ENCODE results near the gene TMEM54. TPM values are rescaled to one million over a fixed set of nuclear protein-coding genes. Genes with fewer than 3 reads are reported as not detected.

TMEM54 gene
- total RNA-seq, 1 donor from 2014 or later: 6.1 TPM

- DNase-seq (ENCODE audit: low spot score) (peak; percentile 76), ATAC-seq (peak; percentile 86)
These were observed 5.6 kb downstream of the TMEM54 start for GRCh38 chr1:32895325-32896215.

GRCh38 chr1:32894681-32895080 lies 6.5 kb downstream of the TMEM54 start:
- DNase-seq (ENCODE audit: low spot score): no peak
- ATAC-seq: no peak

GRCh38 chr1:32894019-32894600 lies 7.1 kb downstream of the TMEM54 start:
- ATAC-seq (no peak), DNase-seq (ENCODE audit: low spot score) (no peak)

- no peak for DNase-seq (ENCODE audit: low spot score)
- peak; percentile 20 for ATAC-seq
These were observed 7.8 kb downstream of the TMEM54 start for GRCh38 chr1:32893198-32894018.

- no peak for DNase-seq (ENCODE audit: low spot score)
These were observed 8.6 kb downstream of the TMEM54 start for GRCh38 chr1:32892368-32893197.

GRCh38 chr1:32891630-32892029 lies 9.6 kb downstream of the TMEM54 start:
- ATAC-seq: no peak

More at GRCh38 chr1:32892368-32893197, 8.6 kb downstream of the TMEM54 start:
- ATAC-seq: no peak

GRCh38 chr1:32891241-32891570 lies 10.0 kb downstream of the TMEM54 start:
- no peak for DNase-seq (ENCODE audit: low spot score)
- ATAC-seq: no peak

More at GRCh38 chr1:32891630-32892029, 9.6 kb downstream of the TMEM54 start:
- no peak for DNase-seq (ENCODE audit: low spot score)

GRCh38 chr1:32890516-32891240 lies 10.5 kb downstream of the TMEM54 start:
- DNase-seq (ENCODE audit: low spot score) (no peak), ATAC-seq (no peak)

GRCh38 chr1:32889731-32890278 lies 11.4 kb downstream of the TMEM54 start:
- no peak for ATAC-seq
- DNase-seq (ENCODE audit: low spot score): no peak

GRCh38 chr1:32888677-32889420 lies 12.3 kb downstream of the TMEM54 start:
- DNase-seq (ENCODE audit: low spot score) (no peak), ATAC-seq (no peak)

GRCh38 chr1:32888134-32888533 lies 13.1 kb downstream of the TMEM54 start:
- DNase-seq (ENCODE audit: low spot score) (no peak), ATAC-seq (no peak)

- ATAC-seq (no peak), DNase-seq (ENCODE audit: low spot score) (no peak)
These were observed 13.6 kb downstream of the TMEM54 start for GRCh38 chr1:32887623-32888022.

GRCh38 chr1:32886828-32887414 lies 14.3 kb downstream of the TMEM54 start:
- ATAC-seq (no peak), DNase-seq (ENCODE audit: low spot score) (no peak)

GRCh38 chr1:32886004-32886827 lies 15.0 kb downstream of the TMEM54 start, which contains the start of gene HPCA:
Gene HPCA, plus strand, starts transcription at chr1:32886491. Its CDS starts 2,408 bp downstream, at chr1:32888899.
- peak; percentile 78 for ATAC-seq
- no peak for DNase-seq (ENCODE audit: low spot score)

GRCh38 chr1:32885676-32886003 lies 15.5 kb downstream of the TMEM54 start:
- DNase-seq (ENCODE audit: low spot score): no peak
- no peak for ATAC-seq

GRCh38 chr1:32884726-32885125 lies 16.5 kb downstream of the TMEM54 start:
- ATAC-seq: no peak

GRCh38 chr1:32884032-32884372 lies 17.2 kb downstream of the TMEM54 start:
- DNase-seq (ENCODE audit: low spot score): no peak
- no peak for ATAC-seq

More at GRCh38 chr1:32884726-32885125, 16.5 kb downstream of the TMEM54 start:
- DNase-seq (ENCODE audit: low spot score): no peak
